ENCODE data around the gene NGEF.

Gene NGEF

DNA sequence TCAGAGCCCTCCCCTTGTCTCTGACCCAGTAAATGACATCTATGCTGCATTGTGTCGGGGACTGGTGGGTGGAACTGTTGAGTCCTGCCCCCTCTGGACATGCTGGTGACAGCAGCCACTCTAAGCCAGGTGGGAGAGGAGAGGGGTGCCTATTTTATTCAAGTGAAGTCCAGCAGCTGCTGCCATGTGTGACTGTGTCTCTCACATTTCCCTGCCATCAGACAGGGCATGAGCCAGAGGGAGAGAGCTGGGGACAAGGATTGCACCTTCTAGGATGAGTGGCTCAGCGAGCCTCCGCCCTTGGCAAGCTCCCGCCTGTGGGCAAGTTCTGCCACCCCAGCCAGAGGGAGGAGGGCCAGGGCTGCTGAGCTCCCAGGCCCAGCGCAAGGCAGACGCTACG is 13.7 kb downstream of the NGEF start:
- no peaks in the 10 kb centered on the region for H3F3A ChIP-seq (ENCODE audit: insufficient read depth, low read length)
- no peaks in the 10 kb centered on the region for H3K4me1 ChIP-seq (ENCODE audit: insufficient read depth, low read length, severe bottlenecking)
- TF ChIP-seq EZH2 (IDR thresholded peaks at IDR 0.05; ENCODE audit: borderline replicate concordance, low read length), result no peak
- TF ChIP-seq, protein P1, sequence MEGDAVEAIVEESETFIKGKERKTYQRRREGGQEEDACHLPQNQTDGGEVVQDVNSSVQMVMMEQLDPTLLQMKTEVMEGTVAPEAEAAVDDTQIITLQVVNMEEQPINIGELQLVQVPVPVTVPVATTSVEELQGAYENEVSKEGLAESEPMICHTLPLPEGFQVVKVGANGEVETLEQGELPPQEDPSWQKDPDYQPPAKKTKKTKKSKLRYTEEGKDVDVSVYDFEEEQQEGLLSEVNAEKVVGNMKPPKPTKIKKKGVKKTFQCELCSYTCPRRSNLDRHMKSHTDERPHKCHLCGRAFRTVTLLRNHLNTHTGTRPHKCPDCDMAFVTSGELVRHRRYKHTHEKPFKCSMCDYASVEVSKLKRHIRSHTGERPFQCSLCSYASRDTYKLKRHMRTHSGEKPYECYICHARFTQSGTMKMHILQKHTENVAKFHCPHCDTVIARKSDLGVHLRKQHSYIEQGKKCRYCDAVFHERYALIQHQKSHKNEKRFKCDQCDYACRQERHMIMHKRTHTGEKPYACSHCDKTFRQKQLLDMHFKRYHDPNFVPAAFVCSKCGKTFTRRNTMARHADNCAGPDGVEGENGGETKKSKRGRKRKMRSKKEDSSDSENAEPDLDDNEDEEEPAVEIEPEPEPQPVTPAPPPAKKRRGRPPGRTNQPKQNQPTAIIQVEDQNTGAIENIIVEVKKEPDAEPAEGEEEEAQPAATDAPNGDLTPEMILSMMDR (IDR thresholded peaks at IDR 0.05; ENCODE audit: low read length), result peak; percentile 24
- H4K20me1 ChIP-seq (ENCODE audit: insufficient read depth, low read length), result no peaks in the 10 kb centered on the region
- no peaks in the 10 kb centered on the region for H3K9me2 ChIP-seq (ENCODE audit: low read depth, low read length)
- H3K9ac ChIP-seq (ENCODE audit: low read length), result no peak overlapping the region
- H3K4me3 ChIP-seq (ENCODE audit: low read depth, low read length, poor library complexity, severe bottlenecking), result no peak overlapping the region
- H3K27ac ChIP-seq (ENCODE audit: low read depth, low read length, poor library complexity, severe bottlenecking), result no peak overlapping the region
- H2AFZ ChIP-seq (ENCODE audit: low read length), result no peak overlapping the region
- H3K4me2 ChIP-seq (ENCODE audit: low read length), result no peak overlapping the region
- no peaks in the 10 kb centered on the region for H3K9me3 ChIP-seq (ENCODE audit: low read length)
- H3K27me3 ChIP-seq (ENCODE audit: insufficient read depth, low read length), result no peaks in the 10 kb centered on the region; the same call in 1 of the 2 replicates
- H3K79me2 ChIP-seq (ENCODE audit: insufficient read depth, low read length), result no peaks in the 10 kb centered on the region
- H3K36me3 ChIP-seq (ENCODE audit: insufficient read depth, low read length), result no peaks in the 10 kb centered on the region

DNA sequence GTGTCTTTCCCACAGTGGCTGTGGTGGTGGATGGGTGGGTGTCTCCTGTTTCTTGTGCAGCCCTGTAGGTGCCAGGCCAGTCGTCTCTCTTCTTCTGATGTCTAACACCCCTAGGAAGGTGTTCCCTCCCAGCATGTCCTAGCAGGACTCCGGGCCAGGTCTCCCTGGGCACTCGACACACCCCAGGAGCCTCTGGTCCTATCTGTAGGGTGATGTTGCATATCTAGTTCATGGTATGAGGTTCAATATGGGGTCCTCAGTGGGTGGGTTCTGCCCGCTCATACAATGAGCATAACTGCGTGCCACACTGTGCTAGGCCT is 14.4 kb downstream of the NGEF start:
- TF ChIP-seq EZH2 (IDR thresholded peaks at IDR 0.05; ENCODE audit: borderline replicate concordance, low read length), result no peak
- TF ChIP-seq, protein P1 (IDR thresholded peaks at IDR 0.05; ENCODE audit: low read length), result no peak
- no peak overlapping the region for H3K4me3 ChIP-seq (ENCODE audit: low read depth, low read length, poor library complexity, severe bottlenecking)
- no peaks in the 10 kb centered on the region; the same call in 1 of the 2 replicates for H3K27me3 ChIP-seq (ENCODE audit: insufficient read depth, low read length)
- H4K20me1 ChIP-seq (ENCODE audit: insufficient read depth, low read length), result no peaks in the 10 kb centered on the region
- no peak overlapping the region for H3K27ac ChIP-seq (ENCODE audit: low read depth, low read length, poor library complexity, severe bottlenecking)
- H3K36me3 ChIP-seq (ENCODE audit: insufficient read depth, low read length), result no peaks in the 10 kb centered on the region
- H3K9me3 ChIP-seq (ENCODE audit: low read length), result no peaks in the 10 kb centered on the region
- no peaks in the 10 kb centered on the region for H3F3A ChIP-seq (ENCODE audit: insufficient read depth, low read length)
- no peaks in the 10 kb centered on the region for H3K79me2 ChIP-seq (ENCODE audit: insufficient read depth, low read length)
- H3K9ac ChIP-seq (ENCODE audit: low read length), result no peak overlapping the region
- H3K4me1 ChIP-seq (ENCODE audit: insufficient read depth, low read length, severe bottlenecking), result no peaks in the 10 kb centered on the region
- H3K9me2 ChIP-seq (ENCODE audit: low read depth, low read length), result no peaks in the 10 kb centered on the region
- H2AFZ ChIP-seq (ENCODE audit: low read length), result no peak overlapping the region
- H3K4me2 ChIP-seq (ENCODE audit: low read length), result no peak overlapping the region

DNA sequence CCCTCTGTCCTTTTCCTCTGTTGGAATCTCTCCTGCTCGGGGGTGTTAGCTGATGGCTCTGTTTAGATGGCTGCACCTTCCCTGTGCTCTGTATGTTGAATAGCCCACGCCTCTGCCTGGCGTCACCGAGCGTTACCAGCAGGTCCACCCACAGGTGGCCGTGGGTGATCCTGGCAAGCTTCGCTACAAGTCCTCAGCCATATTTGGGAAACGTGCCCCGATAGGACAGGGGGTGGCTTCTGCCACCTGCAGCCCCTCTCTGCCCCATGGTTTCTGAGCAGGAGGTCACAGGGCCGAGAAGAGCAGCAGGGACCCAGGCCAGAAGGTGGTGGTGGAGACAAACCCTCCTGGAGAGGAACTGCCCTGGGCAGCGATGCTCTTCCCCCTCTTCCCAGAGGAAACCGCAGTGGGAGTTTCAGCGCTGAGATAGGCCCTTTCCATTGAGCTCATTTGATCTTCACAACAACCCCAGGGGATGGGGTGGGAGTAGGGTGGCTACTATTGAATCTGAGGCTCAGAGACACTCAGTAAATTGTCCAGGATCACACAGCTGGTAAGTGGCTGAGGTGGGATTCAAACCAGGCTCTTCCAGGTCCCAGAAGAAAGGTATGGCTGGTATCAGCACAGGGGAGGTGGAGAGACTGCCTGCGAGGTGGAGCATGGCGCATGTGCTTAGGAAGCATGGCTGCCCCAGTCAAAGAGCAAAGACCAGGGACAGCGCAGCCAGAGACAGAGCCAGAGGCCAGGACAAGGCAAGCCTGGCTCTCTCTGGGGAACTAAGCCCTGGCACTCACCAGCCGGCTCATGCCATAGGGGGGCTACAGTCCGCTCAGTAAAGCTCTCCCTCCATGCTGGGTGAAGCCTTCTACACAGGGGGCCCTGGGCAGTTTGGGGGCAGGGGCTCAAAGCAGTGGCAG is 15.0 kb downstream of the NGEF start:
- no peaks in the 10 kb centered on the region for H3K36me3 ChIP-seq (ENCODE audit: insufficient read depth, low read length)
- H3K79me2 ChIP-seq (ENCODE audit: insufficient read depth, low read length), result no peaks in the 10 kb centered on the region
- no peak overlapping the region for H3K9ac ChIP-seq (ENCODE audit: low read length)
- no peaks in the 10 kb centered on the region for H4K20me1 ChIP-seq (ENCODE audit: insufficient read depth, low read length)
- no peak overlapping the region for H3K4me3 ChIP-seq (ENCODE audit: low read depth, low read length, poor library complexity, severe bottlenecking)
- H3K27ac ChIP-seq (ENCODE audit: low read depth, low read length, poor library complexity, severe bottlenecking), result no peak overlapping the region
- no peaks in the 10 kb centered on the region; the same call in 1 of the 2 replicates for H3K27me3 ChIP-seq (ENCODE audit: insufficient read depth, low read length)
- no peaks in the 10 kb centered on the region for H3F3A ChIP-seq (ENCODE audit: insufficient read depth, low read length)
- H3K9me3 ChIP-seq (ENCODE audit: low read length), result no peaks in the 10 kb centered on the region
- no peak overlapping the region for H2AFZ ChIP-seq (ENCODE audit: low read length)
- no peak for TF ChIP-seq EZH2 (IDR thresholded peaks at IDR 0.05; ENCODE audit: borderline replicate concordance, low read length)
- TF ChIP-seq, protein P1 (IDR thresholded peaks at IDR 0.05; ENCODE audit: low read length), result no peak
- H3K4me2 ChIP-seq (ENCODE audit: low read length), result no peak overlapping the region
- no peaks in the 10 kb centered on the region for H3K9me2 ChIP-seq (ENCODE audit: low read depth, low read length)
- no peaks in the 10 kb centered on the region for H3K4me1 ChIP-seq (ENCODE audit: insufficient read depth, low read length, severe bottlenecking)

Measured in OCI-LY1 (cell line).